K562 (cell line): Measurements from ENCODE around the gene PCOLCE2. TPM values are rescaled to one million over a fixed set of nuclear protein-coding genes. Genes with fewer than 3 reads are reported as not detected.
A peak's percentile ranks its signal among the peaks of the same experiment; 100 is the strongest.

ENCODE experiments used
- CHD2 ChIP-seq: IDR thresholded peaks from 2 replicates; pipeline ENCODE4 v1.6.1; 2011; ENCODE audit warnings: low read depth, low read length
- IFI16 ChIP-seq: fragments of 250-450 bp; sonication (Bioruptor Pico); IDR thresholded peaks from 2 replicates; pipeline ENCODE4 v2.1.2; 2022; ENCODE audit warnings: mild to moderate bottlenecking, inconsistent platforms
- MCM2 ChIP-seq: fragments of 450-650 bp; IDR thresholded peaks from 2 replicates; pipeline ENCODE4 v1.6.1; 2017; ENCODE audit warnings: low read depth, mild to moderate bottlenecking
- OTX1 ChIP-seq: fragments of 450-650 bp; formaldehyde crosslinking; IDR thresholded peaks from 2 replicates; pipeline ENCODE4 v1.4.0; 2022; ENCODE audit warnings: mild to moderate bottlenecking
- RBM22 ChIP-seq: fragments of 200-400 bp; formaldehyde crosslinking; IDR thresholded peaks from 2 replicates; pipeline ENCODE4 v1.6.1; 2018; ENCODE audit warnings: low read length, low read depth; ENCODE audit not compliant: poor library complexity, severe bottlenecking
- SIX5 ChIP-seq, 2 experiments: IDR thresholded peaks; 2 replicates each; pipeline ENCODE4 v1.6.1; 2011; ENCODE audit warnings: low read length in 2 of 2, borderline replicate concordance in 1 of 2, low read depth in 1 of 2, mild to moderate bottlenecking in 1 of 2, moderate library complexity in 1 of 2; ENCODE audit not compliant: insufficient read depth in 1 of 2
- SMARCB1 ChIP-seq: IDR thresholded peaks from 2 replicates; pipeline ENCODE4 v1.6.1; 2011; ENCODE audit warnings: improper control_type of control experiment, low read depth; ENCODE audit not compliant: insufficient read length
- TRIM24 ChIP-seq, 2 experiments: fragments of 450-650 bp; IDR thresholded peaks; 2 replicates each; pipeline ENCODE4 v1.6.1; 2016
- ZBTB7A ChIP-seq: IDR thresholded peaks from 2 replicates; pipeline ENCODE4 v1.6.1; 2011; ENCODE audit warnings: low read depth, mild to moderate bottlenecking, low read length, moderate library complexity, borderline replicate concordance; ENCODE audit not compliant: control insufficient read depth
- ZNF41 ChIP-seq: fragments of 250-450 bp; sonication (Bioruptor Pico); conservative IDR thresholded peaks from 2 replicates; pipeline ENCODE4 v1.4.0; 2020; ENCODE audit warnings: mild to moderate bottlenecking
- polyA plus RNA-seq, 8 experiments: library from polyadenylated mRNA; depleted of rRNA in 4 of 8; stranded (reverse) in 5 of 8; unstranded in 3 of 8; fragments of >200 nt; fragmentation: Nextera tagmentation in 2 of 8; fragmentation: Illumina TruSeq in 1 of 8; extraction: Ambion mirVana in 2 of 8; extraction: Trizol in 1 of 8; gene quantifications; 2 replicates each; pipeline versions ENCODE4 v1.2.1 to v1.2.3, GENCODE V29; 2011 to 2014; ENCODE audit warnings: inconsistent platforms in 1 of 8, missing spikeins in 1 of 8
- total RNA-seq, 7 experiments: library from RNA; depleted of rRNA in 6 of 7; stranded (reverse); fragments of >200 nt in 6 of 7; fragmentation: Illumina TruSeq in 2 of 7; extraction: Trizol in 2 of 7; gene quantifications; 2 replicates each; pipeline versions ENCODE4 v1.2.1 to v1.2.3, GENCODE V29; 2011 to 2021; ENCODE audit warnings: low replicate concordance in 1 of 7
- TF ChIP-seq, protein P1 (sequence below): fragments of 450-650 bp; IDR thresholded peaks from 2 replicates; pipeline ENCODE4 v1.6.1; 2016; ENCODE audit warnings: mild to moderate bottlenecking, moderate library complexity
- TF ChIP-seq, protein P2 (sequence below): fragments of 450-650 bp; IDR thresholded peaks from 2 replicates; pipeline ENCODE4 v1.6.1; 2017; ENCODE audit warnings: antibody characterized with exemption
- TF ChIP-seq, protein P3 (sequence below): fragments of 450-650 bp; IDR thresholded peaks from 2 replicates; pipeline ENCODE4 v1.6.1; 2016; ENCODE audit warnings: antibody characterized with exemption

PCOLCE2 gene
- total and polyA plus RNA-seq, 9 of the 15 experiments (the other 6 are each of a cell fraction or from before 2014, with no cell fraction given) = 0.18 to 1.2 (median 0.65) TPM

DNA sequence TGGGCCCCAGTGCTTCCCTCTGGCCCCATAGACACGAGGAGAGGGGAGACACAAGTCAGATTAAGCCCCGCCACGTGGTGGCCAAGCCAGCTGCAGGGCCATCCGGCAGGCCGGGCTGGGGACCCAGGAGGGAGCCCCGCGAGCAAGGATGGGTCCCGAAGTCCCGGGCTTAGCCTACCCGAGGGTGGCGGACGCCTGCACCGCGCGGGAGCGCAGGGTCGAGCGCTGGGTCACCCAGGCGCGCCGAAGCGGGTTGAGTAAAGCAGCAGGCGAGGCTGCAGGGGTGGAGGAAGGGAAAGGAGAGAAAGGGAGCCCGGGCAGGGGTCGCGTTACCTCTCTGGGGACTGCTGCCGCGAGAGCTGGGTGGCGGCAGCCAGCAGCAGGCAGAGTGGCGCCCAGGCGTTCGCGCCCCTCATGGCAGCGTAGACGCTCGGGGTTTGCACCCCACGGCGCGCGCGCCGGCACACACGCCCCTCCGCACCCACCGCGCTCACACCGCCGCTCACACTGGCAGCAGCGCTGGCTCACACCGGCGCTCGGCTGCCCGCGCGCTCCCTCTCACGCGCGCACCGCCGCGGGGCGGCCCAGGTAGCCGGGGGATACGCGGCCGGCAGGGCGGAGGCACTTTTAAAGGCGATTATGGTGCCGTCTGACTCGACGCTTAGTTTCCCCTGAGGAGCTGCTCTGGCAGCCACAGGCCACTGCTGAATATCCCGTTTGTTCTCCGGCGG lies at the start of gene PCOLCE2 (continued):
- TF ChIP-seq, protein P1, sequence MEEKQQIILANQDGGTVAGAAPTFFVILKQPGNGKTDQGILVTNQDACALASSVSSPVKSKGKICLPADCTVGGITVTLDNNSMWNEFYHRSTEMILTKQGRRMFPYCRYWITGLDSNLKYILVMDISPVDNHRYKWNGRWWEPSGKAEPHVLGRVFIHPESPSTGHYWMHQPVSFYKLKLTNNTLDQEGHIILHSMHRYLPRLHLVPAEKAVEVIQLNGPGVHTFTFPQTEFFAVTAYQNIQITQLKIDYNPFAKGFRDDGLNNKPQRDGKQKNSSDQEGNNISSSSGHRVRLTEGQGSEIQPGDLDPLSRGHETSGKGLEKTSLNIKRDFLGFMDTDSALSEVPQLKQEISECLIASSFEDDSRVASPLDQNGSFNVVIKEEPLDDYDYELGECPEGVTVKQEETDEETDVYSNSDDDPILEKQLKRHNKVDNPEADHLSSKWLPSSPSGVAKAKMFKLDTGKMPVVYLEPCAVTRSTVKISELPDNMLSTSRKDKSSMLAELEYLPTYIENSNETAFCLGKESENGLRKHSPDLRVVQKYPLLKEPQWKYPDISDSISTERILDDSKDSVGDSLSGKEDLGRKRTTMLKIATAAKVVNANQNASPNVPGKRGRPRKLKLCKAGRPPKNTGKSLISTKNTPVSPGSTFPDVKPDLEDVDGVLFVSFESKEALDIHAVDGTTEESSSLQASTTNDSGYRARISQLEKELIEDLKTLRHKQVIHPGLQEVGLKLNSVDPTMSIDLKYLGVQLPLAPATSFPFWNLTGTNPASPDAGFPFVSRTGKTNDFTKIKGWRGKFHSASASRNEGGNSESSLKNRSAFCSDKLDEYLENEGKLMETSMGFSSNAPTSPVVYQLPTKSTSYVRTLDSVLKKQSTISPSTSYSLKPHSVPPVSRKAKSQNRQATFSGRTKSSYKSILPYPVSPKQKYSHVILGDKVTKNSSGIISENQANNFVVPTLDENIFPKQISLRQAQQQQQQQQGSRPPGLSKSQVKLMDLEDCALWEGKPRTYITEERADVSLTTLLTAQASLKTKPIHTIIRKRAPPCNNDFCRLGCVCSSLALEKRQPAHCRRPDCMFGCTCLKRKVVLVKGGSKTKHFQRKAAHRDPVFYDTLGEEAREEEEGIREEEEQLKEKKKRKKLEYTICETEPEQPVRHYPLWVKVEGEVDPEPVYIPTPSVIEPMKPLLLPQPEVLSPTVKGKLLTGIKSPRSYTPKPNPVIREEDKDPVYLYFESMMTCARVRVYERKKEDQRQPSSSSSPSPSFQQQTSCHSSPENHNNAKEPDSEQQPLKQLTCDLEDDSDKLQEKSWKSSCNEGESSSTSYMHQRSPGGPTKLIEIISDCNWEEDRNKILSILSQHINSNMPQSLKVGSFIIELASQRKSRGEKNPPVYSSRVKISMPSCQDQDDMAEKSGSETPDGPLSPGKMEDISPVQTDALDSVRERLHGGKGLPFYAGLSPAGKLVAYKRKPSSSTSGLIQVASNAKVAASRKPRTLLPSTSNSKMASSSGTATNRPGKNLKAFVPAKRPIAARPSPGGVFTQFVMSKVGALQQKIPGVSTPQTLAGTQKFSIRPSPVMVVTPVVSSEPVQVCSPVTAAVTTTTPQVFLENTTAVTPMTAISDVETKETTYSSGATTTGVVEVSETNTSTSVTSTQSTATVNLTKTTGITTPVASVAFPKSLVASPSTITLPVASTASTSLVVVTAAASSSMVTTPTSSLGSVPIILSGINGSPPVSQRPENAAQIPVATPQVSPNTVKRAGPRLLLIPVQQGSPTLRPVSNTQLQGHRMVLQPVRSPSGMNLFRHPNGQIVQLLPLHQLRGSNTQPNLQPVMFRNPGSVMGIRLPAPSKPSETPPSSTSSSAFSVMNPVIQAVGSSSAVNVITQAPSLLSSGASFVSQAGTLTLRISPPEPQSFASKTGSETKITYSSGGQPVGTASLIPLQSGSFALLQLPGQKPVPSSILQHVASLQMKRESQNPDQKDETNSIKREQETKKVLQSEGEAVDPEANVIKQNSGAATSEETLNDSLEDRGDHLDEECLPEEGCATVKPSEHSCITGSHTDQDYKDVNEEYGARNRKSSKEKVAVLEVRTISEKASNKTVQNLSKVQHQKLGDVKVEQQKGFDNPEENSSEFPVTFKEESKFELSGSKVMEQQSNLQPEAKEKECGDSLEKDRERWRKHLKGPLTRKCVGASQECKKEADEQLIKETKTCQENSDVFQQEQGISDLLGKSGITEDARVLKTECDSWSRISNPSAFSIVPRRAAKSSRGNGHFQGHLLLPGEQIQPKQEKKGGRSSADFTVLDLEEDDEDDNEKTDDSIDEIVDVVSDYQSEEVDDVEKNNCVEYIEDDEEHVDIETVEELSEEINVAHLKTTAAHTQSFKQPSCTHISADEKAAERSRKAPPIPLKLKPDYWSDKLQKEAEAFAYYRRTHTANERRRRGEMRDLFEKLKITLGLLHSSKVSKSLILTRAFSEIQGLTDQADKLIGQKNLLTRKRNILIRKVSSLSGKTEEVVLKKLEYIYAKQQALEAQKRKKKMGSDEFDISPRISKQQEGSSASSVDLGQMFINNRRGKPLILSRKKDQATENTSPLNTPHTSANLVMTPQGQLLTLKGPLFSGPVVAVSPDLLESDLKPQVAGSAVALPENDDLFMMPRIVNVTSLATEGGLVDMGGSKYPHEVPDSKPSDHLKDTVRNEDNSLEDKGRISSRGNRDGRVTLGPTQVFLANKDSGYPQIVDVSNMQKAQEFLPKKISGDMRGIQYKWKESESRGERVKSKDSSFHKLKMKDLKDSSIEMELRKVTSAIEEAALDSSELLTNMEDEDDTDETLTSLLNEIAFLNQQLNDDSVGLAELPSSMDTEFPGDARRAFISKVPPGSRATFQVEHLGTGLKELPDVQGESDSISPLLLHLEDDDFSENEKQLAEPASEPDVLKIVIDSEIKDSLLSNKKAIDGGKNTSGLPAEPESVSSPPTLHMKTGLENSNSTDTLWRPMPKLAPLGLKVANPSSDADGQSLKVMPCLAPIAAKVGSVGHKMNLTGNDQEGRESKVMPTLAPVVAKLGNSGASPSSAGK = peak; percentile 87
- no peak for TF ChIP-seq OTX1 (CRISPR knock-in tag)
- TF ChIP-seq, protein P2, sequence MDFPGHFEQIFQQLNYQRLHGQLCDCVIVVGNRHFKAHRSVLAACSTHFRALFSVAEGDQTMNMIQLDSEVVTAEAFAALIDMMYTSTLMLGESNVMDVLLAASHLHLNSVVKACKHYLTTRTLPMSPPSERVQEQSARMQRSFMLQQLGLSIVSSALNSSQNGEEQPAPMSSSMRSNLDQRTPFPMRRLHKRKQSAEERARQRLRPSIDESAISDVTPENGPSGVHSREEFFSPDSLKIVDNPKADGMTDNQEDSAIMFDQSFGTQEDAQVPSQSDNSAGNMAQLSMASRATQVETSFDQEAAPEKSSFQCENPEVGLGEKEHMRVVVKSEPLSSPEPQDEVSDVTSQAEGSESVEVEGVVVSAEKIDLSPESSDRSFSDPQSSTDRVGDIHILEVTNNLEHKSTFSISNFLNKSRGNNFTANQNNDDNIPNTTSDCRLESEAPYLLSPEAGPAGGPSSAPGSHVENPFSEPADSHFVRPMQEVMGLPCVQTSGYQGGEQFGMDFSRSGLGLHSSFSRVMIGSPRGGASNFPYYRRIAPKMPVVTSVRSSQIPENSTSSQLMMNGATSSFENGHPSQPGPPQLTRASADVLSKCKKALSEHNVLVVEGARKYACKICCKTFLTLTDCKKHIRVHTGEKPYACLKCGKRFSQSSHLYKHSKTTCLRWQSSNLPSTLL = no peak
- TF ChIP-seq, protein P3, sequence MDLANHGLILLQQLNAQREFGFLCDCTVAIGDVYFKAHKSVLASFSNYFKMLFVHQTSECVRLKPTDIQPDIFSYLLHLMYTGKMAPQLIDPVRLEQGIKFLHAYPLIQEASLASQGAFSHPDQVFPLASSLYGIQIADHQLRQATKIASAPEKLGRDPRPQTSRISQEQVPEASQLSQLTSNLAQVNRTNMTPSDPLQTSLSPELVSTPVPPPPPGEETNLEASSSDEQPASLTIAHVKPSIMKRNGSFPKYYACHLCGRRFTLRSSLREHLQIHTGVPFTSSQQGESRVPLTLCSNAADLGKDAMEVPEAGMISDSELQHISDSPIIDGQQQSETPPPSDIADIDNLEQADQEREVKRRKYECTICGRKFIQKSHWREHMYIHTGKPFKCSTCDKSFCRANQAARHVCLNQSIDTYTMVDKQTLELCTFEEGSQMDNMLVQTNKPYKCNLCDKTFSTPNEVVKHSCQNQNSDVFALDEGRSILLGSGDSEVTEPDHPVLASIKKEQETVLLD = 0 out of 2 replicates have a peak, but pooled peaks have one; percentile 37
- peak; percentile 16; the same call in 1 of the 2 replicates for TF ChIP-seq ZBTB7A
- no peak for TF ChIP-seq CHD2
- no peak for TF ChIP-seq SIX5 (IDR thresholded peaks at IDR 0.05; ENCODE audit: borderline replicate concordance in 1 of 2, insufficient read depth in 1 of 2, low read depth in 1 of 2, low read length in 2 of 2)
- no peak for TF ChIP-seq MCM2
- TF ChIP-seq SMARCB1 = no peak
- TF ChIP-seq TRIM24 (IDR thresholded peaks at IDR 0.05) = no peak
- TF ChIP-seq ZNF41 (CRISPR knock-in tag) = no peak
- TF ChIP-seq RBM22 = no peak
- no peak for TF ChIP-seq IFI16 (CRISPR knock-in tag)
